HK-2 (cell line): ENCODE results near the gene GEMIN2.
"Not testable (repeated sequence)": the region's sequence is repeated elsewhere in the genome, so short reads cannot be mapped to it uniquely, and the experiment has no call there.

Source experiments
- DNase-seq: peaks from one replicate; pipeline ENCODE4 v3.0.0-alpha.2; 2018; ENCODE audit not compliant: unreplicated experiment

GEMIN2 gene, protein sequence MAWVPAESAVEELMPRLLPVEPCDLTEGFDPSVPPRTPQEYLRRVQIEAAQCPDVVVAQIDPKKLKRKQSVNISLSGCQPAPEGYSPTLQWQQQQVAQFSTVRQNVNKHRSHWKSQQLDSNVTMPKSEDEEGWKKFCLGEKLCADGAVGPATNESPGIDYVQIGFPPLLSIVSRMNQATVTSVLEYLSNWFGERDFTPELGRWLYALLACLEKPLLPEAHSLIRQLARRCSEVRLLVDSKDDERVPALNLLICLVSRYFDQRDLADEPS

DNA sequence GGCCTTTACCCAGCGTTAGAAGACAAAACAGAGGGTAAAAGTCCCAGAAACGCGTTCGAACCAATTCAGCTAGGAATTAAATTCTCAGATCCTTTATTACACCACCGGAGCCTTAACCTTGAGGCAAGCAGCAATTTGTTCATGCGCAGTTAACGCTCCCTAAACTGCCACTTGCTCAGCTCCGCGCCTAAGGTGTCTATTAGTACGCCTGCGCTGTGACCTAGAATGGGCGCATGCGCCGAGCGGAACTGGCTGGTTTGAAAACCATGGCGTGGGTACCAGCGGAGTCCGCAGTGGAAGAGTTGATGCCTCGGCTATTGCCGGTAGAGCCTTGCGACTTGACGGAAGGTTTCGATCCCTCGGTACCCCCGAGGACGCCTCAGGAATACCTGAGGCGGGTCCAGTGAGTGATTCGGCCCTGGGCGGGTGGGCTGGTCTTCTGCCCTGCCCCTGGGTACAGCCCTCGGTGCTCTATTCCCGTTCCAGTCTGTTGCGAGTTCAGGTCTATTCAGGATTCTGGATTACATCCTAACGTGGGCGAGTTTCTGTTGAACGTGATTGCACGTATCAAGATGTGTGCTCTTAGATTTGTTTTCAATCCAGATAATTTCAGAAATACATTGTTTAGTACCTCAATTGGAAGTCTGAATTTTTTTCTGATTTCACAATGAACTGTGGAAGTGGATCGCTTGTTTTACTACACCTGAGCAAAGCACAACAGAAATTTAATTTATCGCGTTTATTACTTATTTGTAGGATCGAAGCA lies at the start of gene GEMIN2:
Gene GEMIN2, plus strand, starts transcription at position 251 of the 766 bp plus-strand sequence. Its CDS starts 16 bp downstream, at position 267.
- peak; percentile 92 for DNase-seq

DNA sequence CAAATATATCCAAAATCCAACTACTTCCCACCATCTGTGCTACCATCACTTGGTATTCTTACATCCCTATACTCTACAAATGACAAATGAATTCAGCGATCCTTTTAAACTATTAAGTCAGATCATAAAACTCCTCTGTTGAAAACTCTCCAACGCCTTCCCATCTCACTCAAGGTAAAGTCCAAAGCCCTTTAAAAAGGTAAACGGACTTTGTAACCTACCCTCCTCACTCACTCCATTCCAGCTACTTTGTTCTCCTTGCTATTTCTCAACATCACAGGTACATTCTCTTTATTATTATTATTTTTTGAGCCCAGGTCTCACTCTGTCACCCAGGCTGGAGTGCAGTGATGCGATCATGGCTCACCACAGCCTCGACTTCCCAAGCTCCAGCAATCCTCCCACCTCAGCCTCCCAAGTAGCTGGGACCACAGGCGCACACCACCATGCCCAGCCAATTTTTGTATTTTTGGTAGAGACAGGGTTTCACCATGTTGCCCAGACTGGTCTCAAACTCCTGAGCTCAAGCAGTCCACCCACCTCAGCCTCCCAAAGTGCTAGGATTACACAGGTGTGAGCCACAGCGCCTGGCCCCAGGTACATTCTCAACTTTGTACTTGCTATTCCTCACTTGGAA lies 44.8 kb upstream of the GEMIN2 start:
- DNase-seq = not testable (repeated sequence)

DNA sequence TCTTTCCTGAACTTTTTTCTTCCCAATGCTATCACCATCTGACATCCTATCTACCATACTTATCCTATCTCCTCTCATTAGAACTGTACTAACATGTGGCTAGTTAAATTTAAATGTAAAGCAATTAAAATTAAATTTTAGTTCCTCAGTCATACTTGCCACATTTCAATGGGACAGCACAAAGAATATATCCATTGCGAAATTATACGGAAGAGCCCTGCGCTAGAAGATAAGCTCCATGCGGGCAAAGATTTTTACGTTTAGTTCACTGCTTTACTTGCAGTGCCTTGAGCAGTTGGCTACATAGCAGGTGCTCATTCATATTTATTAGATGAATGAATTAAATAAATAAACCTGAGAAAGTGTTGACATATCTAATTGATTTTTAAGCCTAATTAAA lies 44.2 kb upstream of the GEMIN2 start:
- no peak for DNase-seq

DNA sequence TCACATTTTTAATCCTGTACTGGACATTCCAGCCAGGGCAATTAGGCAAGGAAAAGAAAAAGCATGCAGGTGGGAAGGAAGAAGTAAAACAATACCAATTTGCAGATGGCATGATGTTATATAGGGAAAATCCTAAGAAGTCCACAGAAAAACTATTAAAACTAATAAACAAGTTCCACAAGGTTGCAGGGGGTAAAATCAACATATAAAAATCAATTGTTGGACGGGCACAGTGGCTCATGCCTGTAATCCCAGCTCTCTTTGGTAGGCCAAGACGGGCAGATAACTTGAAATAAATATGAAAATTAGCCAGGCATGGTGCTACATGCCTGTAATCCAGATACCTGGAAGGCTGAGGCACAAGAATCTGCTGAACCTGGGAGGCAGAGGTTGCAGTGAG lies 43.0 kb upstream of the GEMIN2 start:
- no peak for DNase-seq

DNA sequence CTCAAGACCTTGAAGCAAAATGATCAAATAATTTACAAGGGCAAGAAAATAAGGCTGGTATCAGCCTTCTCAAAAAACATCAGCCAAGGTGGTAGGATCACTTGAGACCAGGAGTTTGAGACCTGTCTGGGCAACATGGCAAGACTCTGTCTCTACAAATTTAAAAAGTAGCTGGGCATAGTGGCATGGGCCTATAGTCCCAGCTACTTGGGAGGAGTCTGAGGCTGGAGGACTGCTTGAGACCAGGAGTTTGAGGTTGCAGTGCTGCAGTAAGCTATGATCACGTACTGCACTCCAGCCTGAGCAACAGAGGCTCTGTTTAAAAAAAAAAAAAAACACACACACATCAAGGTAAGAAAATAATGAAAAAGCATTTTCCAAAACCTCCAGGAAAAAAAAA lies 33.2 kb upstream of the GEMIN2 start:
- DNase-seq = no peak

DNA sequence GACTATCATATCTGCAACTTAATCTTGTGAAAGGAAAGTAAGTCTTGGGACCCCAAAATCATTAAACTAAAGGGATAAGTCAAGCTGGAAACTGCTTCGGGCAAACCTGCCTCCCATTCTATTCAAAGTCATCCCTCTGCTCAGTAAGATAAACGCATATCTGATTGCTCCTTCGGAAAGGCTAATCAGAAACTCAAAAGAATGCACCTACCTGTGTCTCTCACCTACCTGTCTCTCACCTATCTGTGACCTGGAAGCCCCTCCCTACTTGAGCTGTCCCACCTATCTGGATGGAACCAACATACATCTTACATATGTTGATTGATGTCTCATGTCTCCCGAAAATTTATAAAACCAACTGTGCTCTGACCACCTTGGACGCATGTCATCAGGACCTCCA lies 31.0 kb upstream of the GEMIN2 start:
- DNase-seq = no peak

DNA sequence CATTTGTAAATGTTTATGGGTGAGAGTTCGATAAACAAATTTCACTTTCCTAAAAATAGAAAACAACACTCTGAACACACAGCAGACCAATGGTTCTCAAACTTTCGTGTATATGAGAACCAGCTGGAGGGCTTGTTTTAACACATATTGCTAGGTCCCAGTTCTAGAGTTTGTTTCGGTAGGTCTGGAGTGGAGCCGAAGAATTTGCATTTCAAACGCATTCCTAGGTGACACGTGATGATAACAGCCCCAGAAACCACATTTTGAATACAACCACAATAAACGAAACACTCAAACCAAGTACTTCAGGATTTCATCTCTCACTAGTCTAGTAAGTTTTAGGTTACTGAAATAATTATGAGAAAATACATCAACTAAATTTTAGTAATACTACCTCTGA lies 28.2 kb upstream of the GEMIN2 start:
- DNase-seq = no peak

DNA sequence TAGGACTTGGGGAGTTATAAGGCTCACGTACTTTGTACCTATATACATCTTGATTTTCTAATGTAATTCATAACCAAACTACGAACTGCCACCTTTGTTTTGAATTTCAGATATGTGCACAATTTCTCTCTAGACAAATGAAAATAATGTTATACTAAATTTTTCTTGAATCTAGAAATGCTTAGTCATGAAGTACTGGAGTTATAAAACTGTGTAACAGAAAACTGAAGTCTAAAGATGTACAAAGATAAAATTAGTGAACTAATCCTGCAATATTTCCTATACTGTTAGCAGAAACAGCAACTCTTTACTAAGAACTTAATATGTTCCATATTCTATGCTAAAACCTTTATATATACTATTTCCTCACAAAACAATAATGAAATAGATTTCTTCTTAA lies 26.6 kb upstream of the GEMIN2 start:
- DNase-seq = no peak

DNA sequence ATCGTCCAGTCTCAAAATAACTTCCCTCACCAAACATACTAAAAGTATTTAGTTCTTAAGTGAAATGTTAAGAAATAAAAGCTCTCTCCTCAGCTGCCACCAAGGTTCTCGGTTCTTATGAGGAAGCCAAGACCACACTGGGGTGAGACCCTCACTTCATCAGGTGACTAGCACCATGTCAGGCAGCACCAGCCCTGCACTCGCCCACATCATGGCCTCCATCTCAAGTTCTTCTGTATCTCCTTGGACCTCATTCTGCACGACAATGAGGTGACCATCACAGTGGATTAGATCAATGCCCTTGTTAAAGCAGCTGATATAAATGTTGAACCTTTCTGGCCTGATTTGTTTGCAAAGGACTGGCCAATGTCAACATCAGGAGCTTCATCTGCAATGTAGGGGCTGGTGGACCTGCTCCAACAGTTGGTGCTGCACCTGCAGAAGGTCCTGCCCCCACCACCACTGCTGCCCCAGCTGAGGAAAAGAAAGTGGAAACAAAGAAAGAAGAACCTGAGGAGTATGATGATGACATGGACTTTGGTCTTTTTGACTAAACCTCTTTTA lies 23.5 kb upstream of the GEMIN2 start:
- DNase-seq = no peak

DNA sequence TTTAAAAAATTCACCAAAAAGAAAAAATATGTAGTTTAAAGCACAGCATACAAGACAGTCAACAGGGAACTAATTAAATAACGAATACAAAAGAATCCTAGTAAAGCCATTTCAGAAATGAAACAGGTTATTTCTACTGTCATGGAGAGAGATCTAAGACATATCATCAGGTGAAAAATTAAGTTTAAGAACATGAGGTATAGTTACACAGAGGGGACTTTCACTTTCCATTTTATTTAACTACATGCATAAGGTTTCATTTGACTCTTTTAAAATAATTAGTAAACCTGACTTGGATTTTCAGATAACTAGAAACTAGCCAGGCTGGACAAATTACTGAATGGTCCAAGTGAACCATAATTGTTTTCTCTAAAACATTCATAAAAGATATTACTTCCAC lies 22.4 kb upstream of the GEMIN2 start:
- no peak for DNase-seq

DNA sequence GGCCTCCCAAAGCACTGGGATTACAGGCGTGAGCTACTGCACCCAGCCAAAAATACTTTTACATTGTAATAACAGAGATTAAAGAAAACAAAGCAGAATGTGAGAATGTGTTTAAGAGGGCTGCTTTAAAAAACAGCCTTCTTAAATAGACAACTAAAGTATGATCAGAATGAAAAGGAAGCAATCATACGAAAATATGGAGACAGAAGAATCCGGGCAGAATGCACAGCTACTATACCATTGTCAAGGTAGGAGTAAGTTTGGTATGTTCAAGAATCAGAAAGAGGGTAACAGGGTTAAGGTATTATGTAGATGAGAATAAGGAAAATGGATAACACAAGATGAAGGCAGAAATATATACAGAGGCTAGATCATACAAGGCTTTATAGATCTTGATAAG lies 19.6 kb upstream of the GEMIN2 start:
- DNase-seq = no peak

DNA sequence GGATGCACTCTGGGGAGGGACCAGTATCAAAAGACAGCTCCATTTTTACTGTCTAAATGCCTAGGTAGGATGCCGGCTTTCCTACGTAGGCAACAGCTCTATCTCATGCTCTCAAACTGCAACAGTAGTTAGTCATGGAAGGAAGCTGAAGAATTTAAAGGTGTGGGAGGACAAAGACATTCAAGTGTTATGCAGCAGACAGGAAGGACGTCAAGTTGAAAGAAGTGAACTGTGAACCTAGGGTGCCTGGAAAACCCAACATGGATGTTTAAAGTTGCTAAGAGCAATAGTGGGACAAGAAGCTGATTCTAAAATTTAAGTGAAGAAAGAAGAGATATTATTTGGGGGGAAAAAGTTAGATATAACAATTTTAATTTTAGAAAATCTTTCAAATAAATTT lies 17.0 kb upstream of the GEMIN2 start:
- DNase-seq = no peak

DNA sequence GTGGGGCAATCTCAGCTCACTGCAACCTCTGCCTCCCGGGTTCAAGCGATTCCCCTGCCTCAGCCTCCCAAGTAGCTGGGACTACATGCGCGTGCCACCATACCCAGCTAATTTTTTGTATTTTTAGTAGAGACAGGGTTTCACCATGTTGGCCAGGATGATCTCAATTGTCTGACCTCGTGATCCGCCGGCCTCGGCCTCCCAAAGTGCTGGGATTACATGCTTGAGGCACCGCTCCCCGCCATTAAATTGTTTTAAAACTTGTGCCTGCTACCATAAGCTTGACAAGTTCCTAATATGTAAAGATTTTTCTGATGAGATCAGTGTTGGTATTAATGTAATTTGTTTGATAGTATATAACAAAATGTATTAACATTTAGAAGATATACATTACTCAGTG lies 14.9 kb upstream of the GEMIN2 start:
- not testable (repeated sequence) for DNase-seq

DNA sequence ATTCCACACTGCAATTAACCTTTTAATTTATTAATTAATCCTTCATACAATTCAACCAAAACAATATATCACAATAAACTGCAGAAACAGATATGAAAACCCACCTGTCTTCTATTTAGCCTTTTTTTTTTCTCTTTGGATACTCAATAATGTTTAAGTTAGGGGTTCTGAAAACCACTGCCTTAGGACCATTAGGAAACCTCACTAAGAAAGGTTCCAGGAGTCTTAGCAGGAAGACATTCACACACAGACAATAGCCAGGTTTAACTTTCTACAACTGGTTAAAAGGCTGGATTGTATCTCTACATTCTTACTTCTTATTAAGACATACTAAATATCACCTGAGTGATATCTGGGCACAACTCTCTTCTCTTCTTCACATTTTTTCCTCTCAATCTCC lies 14.4 kb upstream of the GEMIN2 start:
- no peak for DNase-seq

DNA sequence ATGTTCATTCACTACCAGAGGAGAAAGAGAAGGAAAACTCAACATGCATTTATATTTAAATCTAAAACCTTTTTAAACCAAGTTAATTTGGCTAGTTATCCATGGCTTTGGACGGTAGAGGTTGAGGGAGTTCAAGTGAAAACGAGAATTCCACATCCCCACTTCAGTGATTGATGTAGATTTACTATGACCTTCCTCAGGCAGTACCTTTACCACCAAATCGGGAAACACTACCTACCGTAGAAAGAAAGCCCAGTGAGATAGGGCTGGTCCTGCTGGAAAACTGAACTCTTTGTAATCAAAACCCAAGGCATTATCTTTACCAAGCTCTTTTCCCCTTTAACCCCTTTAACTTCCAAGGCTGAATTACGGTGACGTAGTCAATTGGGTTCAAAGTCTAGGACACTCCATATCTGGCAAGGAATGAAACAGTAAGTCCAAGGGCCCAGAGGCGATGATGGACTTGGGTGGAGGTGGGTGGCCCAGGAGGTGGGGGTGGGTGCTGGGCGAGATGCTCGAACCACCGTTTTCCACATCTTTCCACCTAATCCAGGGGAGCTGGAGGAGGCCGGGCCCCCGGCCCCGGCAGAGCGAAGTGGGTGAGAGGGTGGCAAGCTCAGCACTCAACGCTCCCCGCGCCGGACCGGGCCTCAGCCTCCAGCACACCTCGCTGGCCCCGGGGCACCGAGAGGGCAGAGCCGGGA lies 11.7 kb upstream of the GEMIN2 start:
- DNase-seq = peak; percentile 6

DNA sequence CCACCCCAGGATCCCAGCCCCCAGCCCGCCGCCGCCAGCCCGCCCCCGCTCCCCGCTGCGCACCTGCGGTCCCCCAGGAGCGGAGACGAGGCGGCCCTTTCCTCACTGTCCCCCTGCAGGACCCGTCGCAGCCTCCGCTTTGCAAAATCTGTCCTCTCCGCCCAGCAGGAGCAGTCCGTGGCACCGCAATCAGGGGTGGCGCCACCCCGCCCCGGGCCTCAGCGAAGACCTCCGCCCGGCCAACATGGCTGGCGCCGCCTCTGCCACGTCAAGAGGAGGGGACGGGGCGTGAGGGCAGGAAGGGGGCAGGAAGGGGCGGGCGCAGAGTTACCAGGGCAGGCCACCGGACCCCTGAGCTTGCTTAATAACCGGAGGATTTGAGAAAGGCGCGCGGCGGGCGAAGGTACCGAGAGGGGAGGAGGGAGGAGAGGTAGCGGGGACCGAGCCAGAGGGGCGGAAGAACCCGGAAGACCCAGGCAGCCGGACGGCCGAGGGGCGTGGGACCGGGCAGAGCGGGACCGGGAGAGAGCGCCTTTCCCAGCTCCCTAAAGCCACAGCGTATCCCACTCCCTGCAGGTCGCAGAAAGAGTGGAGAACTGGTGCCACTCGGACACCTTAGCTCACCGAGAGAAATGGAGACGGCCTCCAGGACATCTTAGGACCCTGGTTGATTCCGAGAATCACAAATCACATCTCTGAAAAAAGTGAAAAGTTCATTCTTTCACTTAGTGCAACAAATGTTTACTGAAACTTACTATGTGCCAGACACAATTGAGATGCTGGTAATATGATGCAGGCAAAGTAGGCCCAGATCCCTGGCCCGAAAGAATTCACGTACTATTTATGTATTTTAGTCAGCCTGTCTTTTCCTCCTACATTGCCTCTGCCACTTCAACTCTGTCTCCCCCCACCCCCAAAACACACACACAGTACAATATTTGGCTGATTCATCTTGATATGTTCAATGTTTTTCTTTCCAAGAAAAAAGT lies 10.9 kb upstream of the GEMIN2 start, which contains the start of gene SEC23A:
Gene SEC23A, minus strand, starts transcription at position 267 of the 989 bp plus-strand sequence. CDS start 7,117 bp downstream, outside the sequence.
- DNase-seq = peak; percentile 88

DNA sequence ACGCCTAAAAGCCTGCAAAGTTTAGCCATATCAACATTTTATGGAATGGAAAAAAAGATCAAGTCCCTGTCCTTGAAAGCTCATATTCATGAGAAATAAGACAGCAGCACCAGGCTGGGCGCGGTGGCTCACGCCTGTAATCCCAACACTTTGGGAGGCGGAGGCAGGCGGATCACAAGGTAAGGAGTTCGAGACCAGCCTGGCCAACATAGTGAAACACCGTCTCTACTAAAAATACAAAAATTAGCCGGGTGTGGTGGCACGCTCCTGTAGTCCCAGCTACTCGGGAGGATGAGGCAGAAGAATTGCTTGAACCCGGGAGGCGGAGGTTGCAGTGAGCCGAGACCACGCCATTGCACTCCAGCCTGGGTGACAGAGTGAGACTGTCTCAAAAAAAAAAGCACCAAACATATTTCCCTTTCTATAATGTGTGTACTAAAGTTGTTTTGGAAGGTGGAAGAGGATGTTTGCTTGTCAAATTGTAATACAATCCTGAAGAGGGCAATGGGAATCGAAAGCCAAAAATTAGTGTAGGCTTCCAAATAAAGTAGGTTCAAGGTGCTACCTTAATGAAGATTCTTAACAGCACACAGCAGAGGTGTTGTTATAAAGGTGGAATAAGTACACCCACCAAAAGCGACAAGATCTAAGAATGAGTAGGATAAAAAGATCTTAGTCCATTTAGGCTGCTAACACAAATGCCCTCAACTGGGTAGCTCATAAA lies 9.9 kb upstream of the GEMIN2 start:
- not testable (repeated sequence) for DNase-seq

DNA sequence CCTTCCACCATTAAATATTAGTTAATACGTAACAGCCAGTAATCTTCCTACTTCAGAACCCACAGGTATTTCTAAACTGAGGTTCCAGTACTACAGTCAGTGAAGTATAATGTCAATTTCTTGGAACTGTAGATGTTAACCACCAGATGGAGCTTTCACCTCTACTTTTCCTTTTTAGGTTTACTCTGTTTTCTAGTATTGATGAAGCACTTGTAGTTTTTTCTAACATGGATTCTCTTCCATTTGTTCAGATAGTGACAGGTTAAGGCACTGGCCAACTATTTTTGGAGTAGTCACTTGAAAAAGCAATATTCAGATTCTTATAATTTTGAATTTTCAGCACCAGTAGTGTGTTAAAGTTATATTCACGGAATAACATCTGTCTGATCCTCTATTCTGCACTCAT lies 6.5 kb upstream of the GEMIN2 start:
- DNase-seq = no peak

DNA sequence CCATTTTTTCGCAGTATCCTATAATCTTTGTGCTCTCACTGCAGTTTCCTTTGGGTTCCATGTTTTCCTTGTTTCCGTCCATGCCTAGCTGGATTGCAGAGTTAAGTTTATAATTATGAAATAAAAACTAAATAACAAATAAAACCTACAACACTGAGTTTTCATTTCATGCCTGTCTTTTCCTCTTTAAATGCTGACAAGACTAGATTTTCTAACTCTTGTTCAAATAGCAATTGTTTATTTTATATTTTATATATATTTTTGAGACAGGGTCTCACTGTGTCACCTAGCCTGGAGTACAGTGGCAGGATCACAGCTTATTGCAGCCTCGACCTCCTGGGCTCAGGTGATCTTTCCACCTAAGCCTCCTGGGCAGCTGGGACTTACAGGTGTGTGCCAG lies 5.3 kb upstream of the GEMIN2 start:
- no peak for DNase-seq
